ENCODE measurements around the gene TAOK1.
A peak's percentile ranks its signal among the peaks of the same experiment; 100 is the strongest.

TAOK1 gene

GRCh38 chr17:29379084-29379991 lies 10.8 kb upstream of the TAOK1 start:
- DNase-seq, result no peak

- no peak for DNase-seq
Observed at GRCh38 chr17:29383686-29384085, 6.5 kb upstream of the TAOK1 start.

GRCh38 chr17:29384901-29385300 lies 5.3 kb upstream of the TAOK1 start:
- DNase-seq, result peak in 1 of 2 experiments; percentile 25

GRCh38 chr17:29386760-29387159 lies 3.4 kb upstream of the TAOK1 start:
- no peak for DNase-seq

GRCh38 chr17:29388937-29389336 lies 1.2 kb upstream of the TAOK1 start:
- no peak for DNase-seq

- peak; percentile 6 to 57 for DNase-seq
Observed at GRCh38 chr17:29390851-29391631, 878 bp downstream of the TAOK1 start.

GRCh38 chr17:29393436-29393835 lies 3.3 kb downstream of the TAOK1 start:
- DNase-seq, result no peak

GRCh38 chr17:29394761-29395160 lies 4.6 kb downstream of the TAOK1 start:
- DNase-seq, result no peak

- no peak for DNase-seq
Observed at GRCh38 chr17:29396066-29396465, 5.9 kb downstream of the TAOK1 start.

GRCh38 chr17:29399634-29400033 lies 9.5 kb downstream of the TAOK1 start:
- DNase-seq, result no peak

GRCh38 chr17:29400818-29401217 lies 10.7 kb downstream of the TAOK1 start:
- no peak for DNase-seq

GRCh38 chr17:29401258-29401657 lies 11.1 kb downstream of the TAOK1 start:
- DNase-seq, result no peak

GRCh38 chr17:29407856-29408255 lies 17.7 kb downstream of the TAOK1 start:
- DNase-seq, result no peak

- DNase-seq, result no peak
Observed at GRCh38 chr17:29409963-29410362, 19.8 kb downstream of the TAOK1 start.

GRCh38 chr17:29412780-29413565 lies 22.8 kb downstream of the TAOK1 start:
- DNase-seq, result no peak

- DNase-seq, result no peak
Observed at GRCh38 chr17:29420128-29420527, 30.0 kb downstream of the TAOK1 start.

GRCh38 chr17:29430275-29430674 lies 40.1 kb downstream of the TAOK1 start:
- no peak for DNase-seq

- DNase-seq, result no peak
Observed at GRCh38 chr17:29433541-29433940, 43.4 kb downstream of the TAOK1 start.

- no peak for DNase-seq
Observed at GRCh38 chr17:29434550-29434949, 44.4 kb downstream of the TAOK1 start.

GRCh38 chr17:29442451-29442850 lies 52.3 kb downstream of the TAOK1 start:
- DNase-seq, result no peak

- DNase-seq, result no peak
Observed at GRCh38 chr17:29443041-29443739, 53.0 kb downstream of the TAOK1 start.

GRCh38 chr17:29444589-29444988 lies 54.4 kb downstream of the TAOK1 start:
- no peak for DNase-seq

GRCh38 chr17:29445844-29446243 lies 55.7 kb downstream of the TAOK1 start:
- no peak for DNase-seq
